Upper lobe of right lung (tissue), 1 donor: Measurements from ENCODE around the gene NECTIN4. TPM values are rescaled to one million over a fixed set of nuclear protein-coding genes. Genes with fewer than 3 reads are reported as not detected.

Source experiments
- ATAC-seq: fragments of 200-7000 bp; cut with Tn5 transposase; one replicate; pipeline ENCODE4 v1.9.1; 2020; ENCODE audit warnings: mild to moderate bottlenecking, moderate library complexity
- DNase-seq: peaks from one replicate; pipeline ENCODE4 v3.0.0-alpha.2; 2020
- H3K27ac ChIP-seq: fragments of 200-600 bp; one replicate; pipeline ENCODE4 v1.8.0; 2022
- H3K27me3 ChIP-seq: fragments of 200-600 bp; one replicate; pipeline ENCODE4 v1.8.0; 2022; ENCODE audit warnings: mild to moderate bottlenecking
- H3K36me3 ChIP-seq: fragments of 200-600 bp; one replicate; pipeline ENCODE4 v1.8.0; 2022
- H3K4me1 ChIP-seq: fragments of 200-600 bp; one replicate; pipeline ENCODE4 v1.8.0; 2022
- H3K4me3 ChIP-seq: fragments of 200-600 bp; one replicate; pipeline ENCODE4 v1.8.0; 2022; ENCODE audit warnings: mild to moderate bottlenecking
- H3K9me3 ChIP-seq: fragments of 200-600 bp; one replicate; pipeline ENCODE4 v1.8.0; 2022
- CTCF ChIP-seq: fragments of 200-600 bp; IDR thresholded peaks from one replicate; pipeline ENCODE4 v1.8.0; 2022; ENCODE audit warnings: antibody characterized with exemption
- intact Hi-C: fragments of 100-400 bp; cut with DNase I; formaldehyde crosslinking; loops from one replicate; pipeline ENCODE4 v1.11.0; 2022
- total RNA-seq: library from RNA; stranded (reverse); fragmentation: NEBNext Ultra II Directional; extraction: Animal tissue kit (Norgen Biotek cat#: 25700); gene quantifications from one replicate; pipeline ENCODE4 v1.2.1, GENCODE V29; 2021
- donor health status: DM: no; HTN: yes; CAD: no; lungs with severe emphysema.

Gene NECTIN4
- total RNA-seq, 1 donor from 2014 or later: 5.4 TPM

GRCh38 chr1:161095230-161095629 is 5.9 kb upstream of the NECTIN4 start:
- peaks cover 19% of the 10 kb centered on the region for H3K4me1 ChIP-seq
- ATAC-seq (no peak), DNase-seq (no peak)
- no peak overlapping the region for H3K4me3 ChIP-seq
- no peak overlapping the region for H3K27ac ChIP-seq
- no peaks in the 10 kb centered on the region for H3K27me3 ChIP-seq
- peaks cover 5% of the 10 kb centered on the region for H3K36me3 ChIP-seq
- no peak for TF ChIP-seq CTCF
- no peaks in the 10 kb centered on the region for H3K9me3 ChIP-seq
- intact Hi-C loops: loop anchor here (5.0 kb wide), 1 partner anchor 103 kb away; no protein-coding TSS in a partner anchor

GRCh38 chr1:161094481-161094880 is 5.1 kb upstream of the NECTIN4 start:
- intact Hi-C loops: no loop called here
- Histone ChIP-seq H3K4me3 (no peak overlapping the region), H3K27me3 (no peaks in the 10 kb centered on the region), H3K9me3 (no peaks in the 10 kb centered on the region), H3K36me3 (no peaks in the 10 kb centered on the region), H3K27ac (no peak overlapping the region), H3K4me1 (peaks cover 19% of the 10 kb centered on the region)
- no peak for TF ChIP-seq CTCF
- DNase-seq (no peak), ATAC-seq (no peak)

- intact Hi-C loops: no loop called here
- TF ChIP-seq CTCF: no peak
- Histone ChIP-seq H3K36me3 (no peaks in the 10 kb centered on the region), H3K9me3 (no peaks in the 10 kb centered on the region), H3K27ac (no peak overlapping the region), H3K4me1 (peaks cover 9% of the 10 kb centered on the region), H3K4me3 (no peak overlapping the region), H3K27me3 (no peaks in the 10 kb centered on the region)
- ATAC-seq: no peak
- DNase-seq: no peak
Observed at GRCh38 chr1:161092621-161093028, 3.3 kb upstream of the NECTIN4 start.

GRCh38 chr1:161091796-161092507 is 2.6 kb upstream of the NECTIN4 start:
- no peak overlapping the region for H3K4me3 ChIP-seq
- no peak for DNase-seq
- peaks cover 4% of the 10 kb centered on the region for H3K4me1 ChIP-seq
- H3K36me3 ChIP-seq: no peaks in the 10 kb centered on the region
- intact Hi-C loops: no loop called here
- no peak for ATAC-seq
- TF ChIP-seq CTCF: no peak
- H3K27me3 ChIP-seq: no peaks in the 10 kb centered on the region
- H3K27ac ChIP-seq: no peak overlapping the region
- no peaks in the 10 kb centered on the region for H3K9me3 ChIP-seq

- H3K36me3 ChIP-seq: no peaks in the 10 kb centered on the region
- TF ChIP-seq CTCF: no peak
- H3K4me3 ChIP-seq: no peak overlapping the region
- ATAC-seq (no peak), DNase-seq (no peak)
- no peaks in the 10 kb centered on the region for H3K4me1 ChIP-seq
- intact Hi-C loops: no loop called here
- no peaks in the 10 kb centered on the region for H3K9me3 ChIP-seq
- no peak overlapping the region for H3K27ac ChIP-seq
- no peaks in the 10 kb centered on the region for H3K27me3 ChIP-seq
Observed at GRCh38 chr1:161091093-161091492, 1.7 kb upstream of the NECTIN4 start.

GRCh38 chr1:161090617-161091016 is 1.3 kb upstream of the NECTIN4 start:
- DNase-seq (no peak), ATAC-seq (no peak)
- no peak overlapping the region for H3K27ac ChIP-seq
- H3K27me3 ChIP-seq: no peaks in the 10 kb centered on the region
- no peaks in the 10 kb centered on the region for H3K36me3 ChIP-seq
- intact Hi-C loops: no loop called here
- H3K9me3 ChIP-seq: no peaks in the 10 kb centered on the region
- no peak for TF ChIP-seq CTCF
- no peak overlapping the region for H3K4me3 ChIP-seq
- no peaks in the 10 kb centered on the region for H3K4me1 ChIP-seq
